ENCODE data around the gene SERTM2. TPM values are rescaled to one million over a fixed set of nuclear protein-coding genes. Genes with fewer than 3 reads are reported as not detected.

The SERTM2 gene
- 0.76 TPM for total RNA-seq

GRCh38 chrX:111511477-111511876 is at the start of gene SERTM2:
SERTM2 (plus strand) TSS chrX:111511645; CDS start chrX:111518858, 7,213 bp downstream.
- ATAC-seq (no peak), DNase-seq (ENCODE audit: low spot score) (no peak)
- intact Hi-C loops (cut with DNase I) = no loop called here

- no peak for ATAC-seq
- no peak for DNase-seq (ENCODE audit: low spot score)
- intact Hi-C loops (cut with DNase I) = no loop called here
Observed at GRCh38 chrX:111465669-111466068, 45.8 kb upstream of the SERTM2 start.

- no peak for DNase-seq (ENCODE audit: low spot score)
- peak; percentile 51 for ATAC-seq
- intact Hi-C loops (cut with DNase I) = no loop called here
Observed at GRCh38 chrX:111467896-111468295, 43.5 kb upstream of the SERTM2 start.

GRCh38 chrX:111470681-111471403 is 40.6 kb upstream of the SERTM2 start:
- DNase-seq (ENCODE audit: low spot score) (no peak), ATAC-seq (peak; percentile 42)
- intact Hi-C loops (cut with DNase I) = no loop called here

- ATAC-seq (no peak), DNase-seq (ENCODE audit: low spot score) (no peak)
- intact Hi-C loops (cut with DNase I) = no loop called here
Observed at GRCh38 chrX:111481896-111482295, 29.5 kb upstream of the SERTM2 start.

GRCh38 chrX:111483135-111483534 is 28.3 kb upstream of the SERTM2 start:
- no peak for DNase-seq (ENCODE audit: low spot score)
- intact Hi-C loops (cut with DNase I) = no loop called here
- no peak for ATAC-seq

GRCh38 chrX:111483881-111484280 is 27.6 kb upstream of the SERTM2 start:
- ATAC-seq = no peak
- DNase-seq (ENCODE audit: low spot score) = no peak
- intact Hi-C loops (cut with DNase I) = no loop called here

GRCh38 chrX:111490688-111491087 is 20.8 kb upstream of the SERTM2 start:
- DNase-seq (ENCODE audit: low spot score) (no peak), ATAC-seq (no peak)
- intact Hi-C loops (cut with DNase I) = no loop called here

GRCh38 chrX:111492085-111492484 is 19.4 kb upstream of the SERTM2 start:
- ATAC-seq (no peak), DNase-seq (ENCODE audit: low spot score) (no peak)
- intact Hi-C loops (cut with DNase I) = no loop called here

- intact Hi-C loops (cut with DNase I) = no loop called here
- DNase-seq (ENCODE audit: low spot score) (no peak), ATAC-seq (no peak)
Observed at GRCh38 chrX:111498538-111499103, 12.8 kb upstream of the SERTM2 start.

GRCh38 chrX:111503485-111503993 is 7.9 kb upstream of the SERTM2 start:
- DNase-seq (ENCODE audit: low spot score) (no peak), ATAC-seq (no peak)
- intact Hi-C loops (cut with DNase I) = no loop called here

GRCh38 chrX:111504941-111505340 is 6.5 kb upstream of the SERTM2 start:
- ATAC-seq (no peak), DNase-seq (ENCODE audit: low spot score) (no peak)
- intact Hi-C loops (cut with DNase I) = no loop called here

GRCh38 chrX:111505783-111506182 is 5.7 kb upstream of the SERTM2 start:
- no peak for ATAC-seq
- DNase-seq (ENCODE audit: low spot score) = no peak
- intact Hi-C loops (cut with DNase I) = no loop called here

GRCh38 chrX:111506826-111507225 is 4.6 kb upstream of the SERTM2 start:
- intact Hi-C loops (cut with DNase I) = no loop called here
- no peak for ATAC-seq
- DNase-seq (ENCODE audit: low spot score) = no peak

GRCh38 chrX:111507933-111508332 is 3.5 kb upstream of the SERTM2 start:
- ATAC-seq (no peak), DNase-seq (ENCODE audit: low spot score) (no peak)
- intact Hi-C loops (cut with DNase I) = no loop called here

GRCh38 chrX:111515298-111515697 is 3.9 kb downstream of the SERTM2 start:
- intact Hi-C loops (cut with DNase I) = no loop called here
- no peak for DNase-seq (ENCODE audit: low spot score)
- no peak for ATAC-seq

- no peak for ATAC-seq
- no peak for DNase-seq (ENCODE audit: low spot score)
- intact Hi-C loops (cut with DNase I) = no loop called here
Observed at GRCh38 chrX:111518667-111519066, 7.2 kb downstream of the SERTM2 start.

GRCh38 chrX:111519215-111519614 is 7.8 kb downstream of the SERTM2 start:
- ATAC-seq = no peak
- intact Hi-C loops (cut with DNase I) = no loop called here
- DNase-seq (ENCODE audit: low spot score) = no peak

GRCh38 chrX:111520506-111520905 is 9.1 kb downstream of the SERTM2 start:
- DNase-seq (ENCODE audit: low spot score) (no peak), ATAC-seq (no peak)
- intact Hi-C loops (cut with DNase I) = no loop called here

GRCh38 chrX:111521169-111521568 is 9.7 kb downstream of the SERTM2 start:
- no peak for ATAC-seq
- intact Hi-C loops (cut with DNase I) = no loop called here
- no peak for DNase-seq (ENCODE audit: low spot score)
